ENCODE data around the gene GNL3.

The GNL3 gene

GRCh38 chr3:52681596-52681995 is 4.2 kb upstream of the GNL3 start:
- H3K27ac ChIP-seq (ENCODE audit: low read length): no peak overlapping the region
- H3K36me3 ChIP-seq (ENCODE audit: insufficient read depth, low read length): peaks cover 63% of the 10 kb centered on the region
- ATAC-seq (ENCODE audit: insufficient read depth, low read depth) (no peak), DNase-seq (no peak)
- H3K79me2 ChIP-seq (ENCODE audit: insufficient read depth, low read length): peaks cover 97% of the 10 kb centered on the region
- peaks cover 25% of the 10 kb centered on the region for H3K4me1 ChIP-seq (ENCODE audit: insufficient read depth, low read length)
- H4K20me1 ChIP-seq (ENCODE audit: insufficient read depth, low read length): peaks cover 16% of the 10 kb centered on the region; the same call in 1 of the 2 replicates
- no peaks in the 10 kb centered on the region for H3K9me3 ChIP-seq (ENCODE audit: insufficient read depth, low read length, severe bottlenecking)
- H3K27me3 ChIP-seq (ENCODE audit: insufficient read depth, low read length, poor library complexity): no peaks in the 10 kb centered on the region
- no peak overlapping the region for H2AFZ ChIP-seq (ENCODE audit: low read depth, low read length)
- no peak overlapping the region; the same call in 1 of the 2 replicates for H3K4me2 ChIP-seq (ENCODE audit: insufficient read depth, low read length)
- H3K9ac ChIP-seq (ENCODE audit: low read depth, low read length): no peak overlapping the region; the same call in 1 of the 2 replicates
- no peak for TF ChIP-seq EZH2 (IDR thresholded peaks at IDR 0.05; ENCODE audit: borderline replicate concordance, low read depth, low read length, severe bottlenecking)
- TF ChIP-seq CTCF (IDR thresholded peaks at IDR 0.05; ENCODE audit: borderline replicate concordance, extremely low read depth, low read length, poor library complexity, severe bottlenecking): no peak
- no peak overlapping the region for H3K4me3 ChIP-seq (ENCODE audit: low read depth in 1 of 2, low read length in 2 of 2)

GRCh38 chr3:52682016-52682415 is 3.8 kb upstream of the GNL3 start:
- DNase-seq: no peak

GRCh38 chr3:52683611-52684010 is 2.2 kb upstream of the GNL3 start:
- H3K79me2 ChIP-seq (ENCODE audit: insufficient read depth, low read length): peaks cover 99% of the 10 kb centered on the region

More at GRCh38 chr3:52682016-52682415, 3.8 kb upstream of the GNL3 start:
- Histone ChIP-seq H3K9ac (ENCODE audit: low read depth, low read length) (no peak overlapping the region), H3K27me3 (ENCODE audit: insufficient read depth, low read length, poor library complexity) (no peaks in the 10 kb centered on the region), H3K79me2 (ENCODE audit: insufficient read depth, low read length) (peaks cover 97% of the 10 kb centered on the region), H3K4me2 (ENCODE audit: insufficient read depth, low read length) (no peak overlapping the region), H3K36me3 (ENCODE audit: insufficient read depth, low read length) (peaks cover 63% of the 10 kb centered on the region), H3K27ac (ENCODE audit: low read length) (no peak overlapping the region), H4K20me1 (ENCODE audit: insufficient read depth, low read length) (peaks cover 15% of the 10 kb centered on the region; the same call in 1 of the 2 replicates), H3K4me1 (ENCODE audit: insufficient read depth, low read length) (peaks cover 29% of the 10 kb centered on the region), H3K9me3 (ENCODE audit: insufficient read depth, low read length, severe bottlenecking) (no peaks in the 10 kb centered on the region), H3K4me3 (ENCODE audit: low read depth in 1 of 2, low read length in 2 of 2) (no peak overlapping the region), H2AFZ (ENCODE audit: low read depth, low read length) (no peak overlapping the region)
- TF ChIP-seq EZH2 (IDR thresholded peaks at IDR 0.05; ENCODE audit: borderline replicate concordance, low read depth, low read length, severe bottlenecking): no peak
- peak; percentile 6 for TF ChIP-seq CTCF (IDR thresholded peaks at IDR 0.05; ENCODE audit: borderline replicate concordance, extremely low read depth, low read length, poor library complexity, severe bottlenecking)
- ATAC-seq (ENCODE audit: insufficient read depth, low read depth): no peak

More at GRCh38 chr3:52683611-52684010, 2.2 kb upstream of the GNL3 start:
- ATAC-seq (ENCODE audit: insufficient read depth, low read depth) (no peak), DNase-seq (no peak)
- Histone ChIP-seq H3K36me3 (ENCODE audit: insufficient read depth, low read length) (peaks cover 65% of the 10 kb centered on the region), H4K20me1 (ENCODE audit: insufficient read depth, low read length) (peaks cover 26% of the 10 kb centered on the region; the same call in 1 of the 2 replicates), H3K27me3 (ENCODE audit: insufficient read depth, low read length, poor library complexity) (no peaks in the 10 kb centered on the region), H3K4me2 (ENCODE audit: insufficient read depth, low read length) (peak overlapping the region; percentile 73), H2AFZ (ENCODE audit: low read depth, low read length) (no peak overlapping the region), H3K27ac (ENCODE audit: low read length) (peak overlapping the region; percentile 10; the same call in 1 of the 2 replicates), H3K9ac (ENCODE audit: low read depth, low read length) (peak overlapping the region; percentile 70), H3K9me3 (ENCODE audit: insufficient read depth, low read length, severe bottlenecking) (no peaks in the 10 kb centered on the region), H3K4me3 (ENCODE audit: low read depth in 1 of 2, low read length in 2 of 2) (peak overlapping the region in 1 of 2 experiments; percentile 80; a peak in 1 of 4 replicates), H3K4me1 (ENCODE audit: insufficient read depth, low read length) (peaks cover 45% of the 10 kb centered on the region)
- TF ChIP-seq CTCF (IDR thresholded peaks at IDR 0.05; ENCODE audit: borderline replicate concordance, extremely low read depth, low read length, poor library complexity, severe bottlenecking): no peak
- TF ChIP-seq EZH2 (IDR thresholded peaks at IDR 0.05; ENCODE audit: borderline replicate concordance, low read depth, low read length, severe bottlenecking): no peak
